Parathyroid adenoma (tissue), 2 donors: ENCODE data around the gene SLC37A3.

ENCODE experiments used
- H2AFZ ChIP-seq: fragments of 300-600 bp; sonication (generic); one replicate; pipeline ENCODE4 v1.7.0; 2017; ENCODE audit warnings: antibody characterized with exemption, mild to moderate bottlenecking
- H3K27ac ChIP-seq: fragments of 300-600 bp; sonication (generic); one replicate; pipeline ENCODE4 v1.7.0; 2017
- H3K27me3 ChIP-seq: fragments of 300-600 bp; sonication (generic); one replicate; pipeline ENCODE4 v1.7.0; 2017; ENCODE audit warnings: low read length; ENCODE audit not compliant: control insufficient read depth, insufficient read depth
- H3K36me3 ChIP-seq: fragments of 300-600 bp; sonication (generic); one replicate; pipeline ENCODE4 v1.7.0; 2017; ENCODE audit warnings: low read length; ENCODE audit not compliant: control insufficient read depth, insufficient read depth
- H3K4me1 ChIP-seq: fragments of 300-600 bp; sonication (generic); one replicate; pipeline ENCODE4 v1.7.0; 2017; ENCODE audit warnings: control low read depth
- H3K4me2 ChIP-seq: fragments of 300-600 bp; sonication (generic); one replicate; pipeline ENCODE4 v1.7.0; 2017; ENCODE audit warnings: low read length
- H3K4me3 ChIP-seq: fragments of 300-600 bp; sonication (generic); one replicate; pipeline ENCODE4 v1.7.0; 2017; ENCODE audit warnings: low read depth, low read length
- H3K79me2 ChIP-seq: fragments of 300-600 bp; sonication (generic); one replicate; pipeline ENCODE4 v1.7.0; 2017; ENCODE audit warnings: control low read depth
- H3K9ac ChIP-seq: fragments of 300-600 bp; sonication (generic); one replicate; pipeline ENCODE4 v1.7.0; 2017; ENCODE audit warnings: mild to moderate bottlenecking
- H3K9me3 ChIP-seq: fragments of 300-600 bp; sonication (generic); one replicate; pipeline ENCODE4 v1.7.0; 2017; ENCODE audit warnings: low read length; ENCODE audit not compliant: control insufficient read depth
- CTCF ChIP-seq: fragments of 300-600 bp; sonication (generic); IDR thresholded peaks from one replicate; pipeline ENCODE4 v1.7.0; 2017; ENCODE audit warnings: antibody characterized with exemption, mild to moderate bottlenecking
- donor health status: primary hyperparathyroidism.

Gene SLC37A3

GRCh38 chr7:140393756-140394306, 4.5 kb downstream of the SLC37A3 start:
- Histone ChIP-seq H3K4me2 (no peak overlapping the region), H2AFZ (no peak overlapping the region), H3K9me3 (no peaks in the 10 kb centered on the region), H3K27me3 (no peaks in the 10 kb centered on the region), H3K4me3 (no peak overlapping the region), H3K27ac (no peak overlapping the region), H3K79me2 (peaks cover 58% of the 10 kb centered on the region), H3K9ac (no peak overlapping the region), H3K4me1 (peaks cover 8% of the 10 kb centered on the region), H3K36me3 (no peaks in the 10 kb centered on the region)
- TF ChIP-seq CTCF, result no peak

GRCh38 chr7:140391634-140392033, 6.7 kb downstream of the SLC37A3 start:
- no peak overlapping the region for H3K4me2 ChIP-seq
- no peak overlapping the region for H3K4me3 ChIP-seq
- H3K9me3 ChIP-seq, result no peaks in the 10 kb centered on the region
- H2AFZ ChIP-seq, result no peak overlapping the region
- no peaks in the 10 kb centered on the region for H3K27me3 ChIP-seq
- H3K36me3 ChIP-seq, result no peaks in the 10 kb centered on the region
- H3K79me2 ChIP-seq, result peaks cover 40% of the 10 kb centered on the region
- H3K4me1 ChIP-seq, result peaks cover 7% of the 10 kb centered on the region
- no peak overlapping the region for H3K27ac ChIP-seq
- no peak for TF ChIP-seq CTCF
- H3K9ac ChIP-seq, result no peak overlapping the region

- no peaks in the 10 kb centered on the region for H3K9me3 ChIP-seq
- no peaks in the 10 kb centered on the region for H3K27me3 ChIP-seq
- H3K9ac ChIP-seq, result no peak overlapping the region
- H3K4me3 ChIP-seq, result no peak overlapping the region
- H3K4me2 ChIP-seq, result no peak overlapping the region
- H3K36me3 ChIP-seq, result no peaks in the 10 kb centered on the region
- no peaks in the 10 kb centered on the region for H3K4me1 ChIP-seq
- no peak overlapping the region for H2AFZ ChIP-seq
- H3K27ac ChIP-seq, result no peak overlapping the region
- H3K79me2 ChIP-seq, result peaks cover 36% of the 10 kb centered on the region
- no peak for TF ChIP-seq CTCF
Measured at GRCh38 chr7:140390466-140391190, 7.7 kb downstream of the SLC37A3 start.

GRCh38 chr7:140390034-140390433, 8.3 kb downstream of the SLC37A3 start:
- Histone ChIP-seq H3K36me3 (no peaks in the 10 kb centered on the region), H2AFZ (no peak overlapping the region), H3K4me1 (peaks cover 3% of the 10 kb centered on the region), H3K4me3 (no peak overlapping the region), H3K27me3 (no peaks in the 10 kb centered on the region), H3K27ac (no peak overlapping the region), H3K4me2 (no peak overlapping the region), H3K9me3 (no peaks in the 10 kb centered on the region), H3K79me2 (peaks cover 31% of the 10 kb centered on the region), H3K9ac (no peak overlapping the region)
- TF ChIP-seq CTCF, result no peak

- H3K79me2 ChIP-seq, result peaks cover 25% of the 10 kb centered on the region
- H3K9me3 ChIP-seq, result no peaks in the 10 kb centered on the region
- H3K4me2 ChIP-seq, result no peak overlapping the region
- no peak overlapping the region for H3K9ac ChIP-seq
- no peak overlapping the region for H3K4me3 ChIP-seq
- H3K36me3 ChIP-seq, result no peaks in the 10 kb centered on the region
- TF ChIP-seq CTCF, result no peak
- H3K27me3 ChIP-seq, result no peaks in the 10 kb centered on the region
- H3K4me1 ChIP-seq, result peaks cover 3% of the 10 kb centered on the region
- H3K27ac ChIP-seq, result no peak overlapping the region
- H2AFZ ChIP-seq, result no peak overlapping the region
Measured at GRCh38 chr7:140389445-140389844, 8.9 kb downstream of the SLC37A3 start.
